ENCODE measurements around the gene LRRFIP2. TPM values are rescaled to one million over a fixed set of nuclear protein-coding genes. Genes with fewer than 3 reads are reported as not detected.

Gene LRRFIP2
- total RNA-seq, 1 donor from 2014 or later, result 40.0 TPM

GRCh38 chr3:37141676-37142075 lies 32.7 kb downstream of the LRRFIP2 start:
- no peak overlapping the region for H3K4me3 Mint-ChIP-seq (ENCODE audit: unreplicated experiment)
- no peak for DNase-seq (ENCODE audit: low spot score)
- TF ChIP-seq, protein P1, sequence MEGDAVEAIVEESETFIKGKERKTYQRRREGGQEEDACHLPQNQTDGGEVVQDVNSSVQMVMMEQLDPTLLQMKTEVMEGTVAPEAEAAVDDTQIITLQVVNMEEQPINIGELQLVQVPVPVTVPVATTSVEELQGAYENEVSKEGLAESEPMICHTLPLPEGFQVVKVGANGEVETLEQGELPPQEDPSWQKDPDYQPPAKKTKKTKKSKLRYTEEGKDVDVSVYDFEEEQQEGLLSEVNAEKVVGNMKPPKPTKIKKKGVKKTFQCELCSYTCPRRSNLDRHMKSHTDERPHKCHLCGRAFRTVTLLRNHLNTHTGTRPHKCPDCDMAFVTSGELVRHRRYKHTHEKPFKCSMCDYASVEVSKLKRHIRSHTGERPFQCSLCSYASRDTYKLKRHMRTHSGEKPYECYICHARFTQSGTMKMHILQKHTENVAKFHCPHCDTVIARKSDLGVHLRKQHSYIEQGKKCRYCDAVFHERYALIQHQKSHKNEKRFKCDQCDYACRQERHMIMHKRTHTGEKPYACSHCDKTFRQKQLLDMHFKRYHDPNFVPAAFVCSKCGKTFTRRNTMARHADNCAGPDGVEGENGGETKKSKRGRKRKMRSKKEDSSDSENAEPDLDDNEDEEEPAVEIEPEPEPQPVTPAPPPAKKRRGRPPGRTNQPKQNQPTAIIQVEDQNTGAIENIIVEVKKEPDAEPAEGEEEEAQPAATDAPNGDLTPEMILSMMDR (IDR thresholded peaks at IDR 0.05; ENCODE audit: unreplicated experiment), result no peak
- no peak overlapping the region for H3K27ac Mint-ChIP-seq (ENCODE audit: unreplicated experiment)
- H3K4me1 Mint-ChIP-seq (ENCODE audit: unreplicated experiment), result peaks cover 23% of the 10 kb centered on the region
- H3K9me3 Mint-ChIP-seq (ENCODE audit: unreplicated experiment), result no peaks in the 10 kb centered on the region
- peaks cover 3% of the 10 kb centered on the region for H3K27me3 Mint-ChIP-seq (ENCODE audit: unreplicated experiment)
- H3K36me3 Mint-ChIP-seq (ENCODE audit: low read depth, unreplicated experiment), result peaks cover 17% of the 10 kb centered on the region

- no peak for DNase-seq (ENCODE audit: low spot score)
- peaks cover 14% of the 10 kb centered on the region for H3K36me3 Mint-ChIP-seq (ENCODE audit: low read depth, unreplicated experiment)
- no peaks in the 10 kb centered on the region for H3K9me3 Mint-ChIP-seq (ENCODE audit: unreplicated experiment)
These were observed 33.4 kb downstream of the LRRFIP2 start for GRCh38 chr3:37140899-37141541.

DNA sequence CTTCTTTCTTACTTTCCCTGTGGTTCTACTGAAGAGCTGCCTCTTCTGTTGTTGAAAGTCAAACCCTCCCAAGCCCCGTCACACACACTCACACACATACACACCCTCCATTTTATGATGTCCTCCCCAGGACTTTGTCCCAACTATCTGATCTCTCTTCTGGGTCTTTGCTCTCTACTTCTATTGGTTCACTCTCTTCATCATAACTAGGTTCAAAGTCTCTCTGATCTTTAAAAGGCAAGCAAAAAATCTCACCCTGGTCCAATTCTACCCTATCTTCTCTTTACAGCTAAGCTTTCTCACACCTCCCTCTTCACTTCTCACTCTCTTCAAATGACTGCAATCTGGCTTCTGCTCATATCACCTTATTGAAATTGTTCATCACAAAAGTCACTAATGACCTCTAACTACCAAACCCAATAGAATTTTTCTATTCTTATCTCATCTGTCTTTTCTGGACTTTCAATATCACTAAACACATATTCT lies 34.8 kb downstream of the LRRFIP2 start:
- TF ChIP-seq, protein P1 (IDR thresholded peaks at IDR 0.05; ENCODE audit: unreplicated experiment), result no peak
- peaks cover 1% of the 10 kb centered on the region for H3K27me3 Mint-ChIP-seq (ENCODE audit: unreplicated experiment)
- peaks cover 9% of the 10 kb centered on the region for H3K4me1 Mint-ChIP-seq (ENCODE audit: unreplicated experiment)
- H3K36me3 Mint-ChIP-seq (ENCODE audit: low read depth, unreplicated experiment), result peaks cover 14% of the 10 kb centered on the region
- DNase-seq (ENCODE audit: low spot score), result no peak
- H3K4me3 Mint-ChIP-seq (ENCODE audit: unreplicated experiment), result no peak overlapping the region
- H3K9me3 Mint-ChIP-seq (ENCODE audit: unreplicated experiment), result no peaks in the 10 kb centered on the region
- H3K27ac Mint-ChIP-seq (ENCODE audit: unreplicated experiment), result no peak overlapping the region

More at GRCh38 chr3:37140899-37141541, 33.4 kb downstream of the LRRFIP2 start:
- Mint-ChIP-seq H3K4me3 (ENCODE audit: unreplicated experiment) (no peak overlapping the region), H3K27me3 (ENCODE audit: unreplicated experiment) (peaks cover 1% of the 10 kb centered on the region), H3K27ac (ENCODE audit: unreplicated experiment) (no peak overlapping the region), H3K4me1 (ENCODE audit: unreplicated experiment) (peaks cover 16% of the 10 kb centered on the region)
- TF ChIP-seq, protein P1 (IDR thresholded peaks at IDR 0.05; ENCODE audit: unreplicated experiment), result no peak

DNA sequence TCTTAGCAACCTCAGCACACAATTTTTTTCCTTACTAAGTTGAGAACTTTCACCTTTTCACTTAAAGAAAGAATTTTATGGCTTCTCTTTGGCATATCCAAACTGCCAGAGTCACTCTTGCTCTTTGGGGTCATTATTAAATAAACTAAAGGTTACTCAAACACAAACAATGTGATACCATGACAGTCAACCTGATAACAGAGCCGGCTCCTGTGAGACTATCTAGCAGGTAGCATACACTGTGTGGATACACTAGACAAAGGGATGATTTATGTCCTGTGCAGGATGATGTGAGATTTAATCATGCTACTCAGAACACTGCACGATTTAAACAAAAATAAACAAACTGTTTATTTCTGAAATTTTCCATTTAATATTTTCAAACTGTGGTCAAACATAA lies 35.6 kb downstream of the LRRFIP2 start:
- TF ChIP-seq, protein P1 (IDR thresholded peaks at IDR 0.05; ENCODE audit: unreplicated experiment), result no peak
- peaks cover 9% of the 10 kb centered on the region for H3K4me1 Mint-ChIP-seq (ENCODE audit: unreplicated experiment)
- H3K27me3 Mint-ChIP-seq (ENCODE audit: unreplicated experiment), result peaks cover 1% of the 10 kb centered on the region

DNA sequence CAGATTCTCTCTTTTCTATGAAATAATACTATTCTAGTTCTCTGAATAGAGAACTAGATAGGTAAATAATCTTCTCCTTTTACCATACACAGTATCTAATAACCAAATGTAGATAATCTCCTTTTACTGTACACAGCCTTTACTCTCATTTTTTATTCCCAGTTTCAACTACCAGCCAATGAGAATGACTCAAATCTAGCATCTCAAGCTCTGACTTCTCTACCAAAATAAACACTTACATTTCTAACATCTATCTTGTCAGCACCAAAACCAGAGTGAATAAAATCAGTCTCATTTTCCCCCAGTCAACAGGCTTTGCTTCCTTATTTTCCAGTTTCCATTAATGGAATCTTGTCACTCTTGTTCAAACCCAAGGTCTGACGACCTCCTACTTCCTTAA lies 36.9 kb downstream of the LRRFIP2 start:
- peaks cover 3% of the 10 kb centered on the region for H3K4me1 Mint-ChIP-seq (ENCODE audit: unreplicated experiment)
- TF ChIP-seq, protein P1 (IDR thresholded peaks at IDR 0.05; ENCODE audit: unreplicated experiment), result no peak
- peaks cover 1% of the 10 kb centered on the region for H3K27me3 Mint-ChIP-seq (ENCODE audit: unreplicated experiment)
- H3K4me3 Mint-ChIP-seq (ENCODE audit: unreplicated experiment), result no peak overlapping the region
- no peak overlapping the region for H3K27ac Mint-ChIP-seq (ENCODE audit: unreplicated experiment)
- H3K9me3 Mint-ChIP-seq (ENCODE audit: unreplicated experiment), result no peaks in the 10 kb centered on the region
- no peak for DNase-seq (ENCODE audit: low spot score)
- H3K36me3 Mint-ChIP-seq (ENCODE audit: low read depth, unreplicated experiment), result peaks cover 3% of the 10 kb centered on the region

More for the DNA sequence above, 35.6 kb downstream of the LRRFIP2 start:
- DNase-seq (ENCODE audit: low spot score), result no peak
- no peak overlapping the region for H3K4me3 Mint-ChIP-seq (ENCODE audit: unreplicated experiment)
- H3K9me3 Mint-ChIP-seq (ENCODE audit: unreplicated experiment), result no peaks in the 10 kb centered on the region
- no peak overlapping the region for H3K27ac Mint-ChIP-seq (ENCODE audit: unreplicated experiment)
- peaks cover 14% of the 10 kb centered on the region for H3K36me3 Mint-ChIP-seq (ENCODE audit: low read depth, unreplicated experiment)
